ENCODE data around the gene EPB41L4A. TPM values are rescaled to one million over a fixed set of nuclear protein-coding genes. Genes with fewer than 3 reads are reported as not detected.

The EPB41L4A gene
- total RNA-seq, 1 experiment from 2014 or later: 0.87 TPM

DNA sequence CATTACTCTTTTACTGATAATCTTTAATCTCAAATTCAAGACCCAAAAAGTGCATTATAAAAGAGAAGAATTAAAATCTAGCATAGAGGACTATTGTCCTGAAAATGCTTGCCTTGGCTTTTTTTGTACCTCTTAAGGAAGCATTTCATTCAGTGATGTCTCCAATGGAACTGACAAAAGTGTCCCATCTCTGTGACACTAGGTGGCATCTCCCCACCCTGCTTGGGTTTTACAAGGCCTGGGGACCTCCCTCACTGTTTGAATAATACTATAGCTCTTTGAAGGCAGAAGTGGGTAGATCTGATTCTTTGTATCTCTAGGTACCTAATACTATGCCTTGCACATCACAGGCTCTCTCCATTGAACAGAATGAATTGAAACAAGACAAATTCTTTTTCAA, 180.6 kb downstream of the EPB41L4A start:
- POLR2A ChIA-PET: no interaction called here
- CTCF ChIA-PET: no interaction called here
- no TSS peak for BruUV-seq (replicated peaks)

DNA sequence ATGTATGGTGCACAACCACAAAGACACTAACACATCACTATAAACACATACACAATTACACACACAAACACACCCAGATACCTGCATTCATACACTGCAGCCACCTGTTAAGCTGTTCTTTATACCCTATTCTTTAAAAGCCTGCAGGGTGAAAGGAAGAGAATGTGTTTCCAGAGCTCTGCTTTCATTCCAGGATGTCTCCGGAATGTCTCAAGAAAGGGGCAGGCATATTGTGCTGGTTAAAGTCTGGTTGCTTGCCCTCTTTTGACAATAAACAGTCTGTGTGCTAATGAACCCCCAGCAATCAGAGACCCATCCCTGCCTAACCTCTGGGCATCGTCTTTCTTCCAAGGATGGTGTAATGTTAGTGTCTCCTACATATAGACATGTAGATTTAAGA, 181.6 kb downstream of the EPB41L4A start:
- DNase-seq (ENCODE audit: low read depth, low spot score) (no peak), ATAC-seq (no peak)
- H3K4me1 ChIP-seq (ENCODE audit: control insufficient read depth, insufficient read depth, low read length): no peaks in the 10 kb centered on the region
- ChIA-PET POLR2A (no interaction called here), CTCF (no interaction called here)
- no peaks in the 10 kb centered on the region for H3K36me3 ChIP-seq (ENCODE audit: control insufficient read depth, insufficient read depth, low read length)
- no TSS peak for BruUV-seq (replicated peaks)
- no peak overlapping the region for H3K4me3 ChIP-seq (ENCODE audit: low read depth in 2 of 2, low read length in 2 of 2)
- in situ Hi-C loops (cut with HindIII; ENCODE audit: low pct_unique_long_range_greater_than_20kb, low sequenced_read_pairs) (no loop called here), intact Hi-C loops (cut with micrococcal nuclease; ENCODE audit: unreplicated experiment) (no loop called here)
- no peak overlapping the region for H3K27ac ChIP-seq (ENCODE audit: low read length)
- H3K9me3 ChIP-seq (ENCODE audit: control insufficient read depth, insufficient read depth, low read depth, low read length): no peaks in the 10 kb centered on the region
- no peaks in the 10 kb centered on the region for H3K27me3 ChIP-seq (ENCODE audit: control insufficient read depth, insufficient read depth, low read length)
- TF ChIP-seq POLR2AphosphoS5 (IDR thresholded peaks at IDR 0.05; ENCODE audit: low read depth, low read length) (no peak), SIN3A (IDR thresholded peaks at IDR 0.05; ENCODE audit: borderline replicate concordance, insufficient read depth, low read depth, low read length) (no peak), TCF7L2 (IDR thresholded peaks at IDR 0.05; ENCODE audit: low read depth, low read length) (no peak)
- TF ChIP-seq, protein P1, sequence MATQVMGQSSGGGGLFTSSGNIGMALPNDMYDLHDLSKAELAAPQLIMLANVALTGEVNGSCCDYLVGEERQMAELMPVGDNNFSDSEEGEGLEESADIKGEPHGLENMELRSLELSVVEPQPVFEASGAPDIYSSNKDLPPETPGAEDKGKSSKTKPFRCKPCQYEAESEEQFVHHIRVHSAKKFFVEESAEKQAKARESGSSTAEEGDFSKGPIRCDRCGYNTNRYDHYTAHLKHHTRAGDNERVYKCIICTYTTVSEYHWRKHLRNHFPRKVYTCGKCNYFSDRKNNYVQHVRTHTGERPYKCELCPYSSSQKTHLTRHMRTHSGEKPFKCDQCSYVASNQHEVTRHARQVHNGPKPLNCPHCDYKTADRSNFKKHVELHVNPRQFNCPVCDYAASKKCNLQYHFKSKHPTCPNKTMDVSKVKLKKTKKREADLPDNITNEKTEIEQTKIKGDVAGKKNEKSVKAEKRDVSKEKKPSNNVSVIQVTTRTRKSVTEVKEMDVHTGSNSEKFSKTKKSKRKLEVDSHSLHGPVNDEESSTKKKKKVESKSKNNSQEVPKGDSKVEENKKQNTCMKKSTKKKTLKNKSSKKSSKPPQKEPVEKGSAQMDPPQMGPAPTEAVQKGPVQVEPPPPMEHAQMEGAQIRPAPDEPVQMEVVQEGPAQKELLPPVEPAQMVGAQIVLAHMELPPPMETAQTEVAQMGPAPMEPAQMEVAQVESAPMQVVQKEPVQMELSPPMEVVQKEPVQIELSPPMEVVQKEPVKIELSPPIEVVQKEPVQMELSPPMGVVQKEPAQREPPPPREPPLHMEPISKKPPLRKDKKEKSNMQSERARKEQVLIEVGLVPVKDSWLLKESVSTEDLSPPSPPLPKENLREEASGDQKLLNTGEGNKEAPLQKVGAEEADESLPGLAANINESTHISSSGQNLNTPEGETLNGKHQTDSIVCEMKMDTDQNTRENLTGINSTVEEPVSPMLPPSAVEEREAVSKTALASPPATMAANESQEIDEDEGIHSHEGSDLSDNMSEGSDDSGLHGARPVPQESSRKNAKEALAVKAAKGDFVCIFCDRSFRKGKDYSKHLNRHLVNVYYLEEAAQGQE (IDR thresholded peaks at IDR 0.05; ENCODE audit: insufficient read depth in 1 of 2, low read depth in 2 of 2, low read length in 1 of 2): no peak
- TF ChIP-seq, protein P2, sequence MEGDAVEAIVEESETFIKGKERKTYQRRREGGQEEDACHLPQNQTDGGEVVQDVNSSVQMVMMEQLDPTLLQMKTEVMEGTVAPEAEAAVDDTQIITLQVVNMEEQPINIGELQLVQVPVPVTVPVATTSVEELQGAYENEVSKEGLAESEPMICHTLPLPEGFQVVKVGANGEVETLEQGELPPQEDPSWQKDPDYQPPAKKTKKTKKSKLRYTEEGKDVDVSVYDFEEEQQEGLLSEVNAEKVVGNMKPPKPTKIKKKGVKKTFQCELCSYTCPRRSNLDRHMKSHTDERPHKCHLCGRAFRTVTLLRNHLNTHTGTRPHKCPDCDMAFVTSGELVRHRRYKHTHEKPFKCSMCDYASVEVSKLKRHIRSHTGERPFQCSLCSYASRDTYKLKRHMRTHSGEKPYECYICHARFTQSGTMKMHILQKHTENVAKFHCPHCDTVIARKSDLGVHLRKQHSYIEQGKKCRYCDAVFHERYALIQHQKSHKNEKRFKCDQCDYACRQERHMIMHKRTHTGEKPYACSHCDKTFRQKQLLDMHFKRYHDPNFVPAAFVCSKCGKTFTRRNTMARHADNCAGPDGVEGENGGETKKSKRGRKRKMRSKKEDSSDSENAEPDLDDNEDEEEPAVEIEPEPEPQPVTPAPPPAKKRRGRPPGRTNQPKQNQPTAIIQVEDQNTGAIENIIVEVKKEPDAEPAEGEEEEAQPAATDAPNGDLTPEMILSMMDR (IDR thresholded peaks at IDR 0.05): no peak

More for the DNA sequence above, 180.6 kb downstream of the EPB41L4A start:
- intact Hi-C loops (cut with micrococcal nuclease; ENCODE audit: unreplicated experiment): no loop called here
- ATAC-seq (no peak), DNase-seq (ENCODE audit: low read depth, low spot score) (no peak)
- in situ Hi-C loops (cut with HindIII; ENCODE audit: low pct_unique_long_range_greater_than_20kb, low sequenced_read_pairs): no loop called here
- TF ChIP-seq, protein P2 (IDR thresholded peaks at IDR 0.05): no peak
- TF ChIP-seq TCF7L2 (IDR thresholded peaks at IDR 0.05; ENCODE audit: low read depth, low read length) (no peak), SIN3A (IDR thresholded peaks at IDR 0.05; ENCODE audit: borderline replicate concordance, insufficient read depth, low read depth, low read length) (no peak), POLR2AphosphoS5 (IDR thresholded peaks at IDR 0.05; ENCODE audit: low read depth, low read length) (no peak)
- TF ChIP-seq, protein P1 (IDR thresholded peaks at IDR 0.05; ENCODE audit: insufficient read depth in 1 of 2, low read depth in 2 of 2, low read length in 1 of 2): no peak
- no peaks in the 10 kb centered on the region for H3K36me3 ChIP-seq (ENCODE audit: control insufficient read depth, insufficient read depth, low read length)
- H3K27me3 ChIP-seq (ENCODE audit: control insufficient read depth, insufficient read depth, low read length): no peaks in the 10 kb centered on the region
- H3K4me1 ChIP-seq (ENCODE audit: control insufficient read depth, insufficient read depth, low read length): no peaks in the 10 kb centered on the region
- H3K27ac ChIP-seq (ENCODE audit: low read length): no peak overlapping the region
- no peaks in the 10 kb centered on the region for H3K9me3 ChIP-seq (ENCODE audit: control insufficient read depth, insufficient read depth, low read depth, low read length)
- no peak overlapping the region for H3K4me3 ChIP-seq (ENCODE audit: low read depth in 2 of 2, low read length in 2 of 2)
